NCI-H82 treated with DMSO at 0.1 percent for 48 hours (cell line): ENCODE measurements around the gene SACS.
"Not testable (repeated sequence)": the region's sequence is repeated elsewhere in the genome, so short reads cannot be mapped to it uniquely, and the experiment has no call there.

Experiments used
- DNase-seq: peaks from one replicate; lab custom pipeline; 2025; ENCODE audit not compliant: unreplicated experiment; lab: John Stamatoyannopoulos, UW

Gene SACS

GRCh38 chr13:23418776-23419683 lies 14.5 kb downstream of the SACS start:
- DNase-seq = no peak

- DNase-seq = no peak
Measured at GRCh38 chr13:23414682-23415081, 18.8 kb downstream of the SACS start.

GRCh38 chr13:23411706-23412105 lies 21.8 kb downstream of the SACS start:
- DNase-seq = no peak

GRCh38 chr13:23411220-23411619 lies 22.3 kb downstream of the SACS start:
- no peak for DNase-seq

- no peak for DNase-seq
Measured at GRCh38 chr13:23408026-23408425, 25.5 kb downstream of the SACS start.

GRCh38 chr13:23401156-23401555 lies 32.3 kb downstream of the SACS start:
- not testable (repeated sequence) for DNase-seq

GRCh38 chr13:23399347-23399746 lies 34.2 kb downstream of the SACS start:
- DNase-seq = no peak

GRCh38 chr13:23394821-23395220 lies 38.7 kb downstream of the SACS start:
- no peak for DNase-seq

GRCh38 chr13:23392925-23393645 lies 40.4 kb downstream of the SACS start:
- no peak for DNase-seq

- DNase-seq = no peak
Measured at GRCh38 chr13:23392313-23392712, 41.2 kb downstream of the SACS start.

GRCh38 chr13:23391752-23392151 lies 41.8 kb downstream of the SACS start:
- DNase-seq = no peak

- no peak for DNase-seq
Measured at GRCh38 chr13:23386533-23386932, 47.0 kb downstream of the SACS start.

GRCh38 chr13:23385931-23386330 lies 47.6 kb downstream of the SACS start:
- no peak for DNase-seq

- no peak for DNase-seq
Measured at GRCh38 chr13:23384111-23384510, 49.4 kb downstream of the SACS start.

- no peak for DNase-seq
Measured at GRCh38 chr13:23383151-23383550, 50.4 kb downstream of the SACS start.

GRCh38 chr13:23381866-23382265 lies 51.6 kb downstream of the SACS start:
- no peak for DNase-seq

GRCh38 chr13:23380534-23380933 lies 53.0 kb downstream of the SACS start:
- DNase-seq = no peak

- no peak for DNase-seq
Measured at GRCh38 chr13:23377983-23378632, 55.4 kb downstream of the SACS start.

- no peak for DNase-seq
Measured at GRCh38 chr13:23377579-23377978, 55.9 kb downstream of the SACS start.

GRCh38 chr13:23375001-23375971 lies 58.2 kb downstream of the SACS start:
- DNase-seq = peak; percentile 98
